GM23248 (cell line): ENCODE data around the gene HARS2. TPM values are rescaled to one million over a fixed set of nuclear protein-coding genes. Genes with fewer than 3 reads are reported as not detected.

ENCODE experiments used
- DNase-seq: peaks from one replicate; pipeline ENCODE4 v3.0.0-alpha.2; 2015
- H2AFZ ChIP-seq: fragments of 200-600 bp; sonication (generic); 2 replicates; pipeline ENCODE4 v1.6.1; 2016; ENCODE audit warnings: antibody characterized with exemption
- H3F3A ChIP-seq: fragments of 200-600 bp; sonication (generic); 2 replicates; pipeline ENCODE4 v1.6.1; 2016; ENCODE audit warnings: mild to moderate bottlenecking, antibody characterized with exemption, mixed run types; ENCODE audit not compliant: insufficient read depth
- H3K27ac ChIP-seq: fragments of 200-600 bp; sonication (generic); 2 replicates; pipeline ENCODE4 v1.5.1; 2016; ENCODE audit warnings: mild to moderate bottlenecking
- H3K27me3 ChIP-seq: fragments of 200-600 bp; sonication (generic); replicated peaks from 2 replicates; pipeline ENCODE4 v1.6.1; 2016; ENCODE audit warnings: mild to moderate bottlenecking; ENCODE audit not compliant: insufficient read depth
- H3K36me3 ChIP-seq: fragments of 200-600 bp; sonication (generic); 2 replicates; pipeline ENCODE4 v1.6.1; 2016; ENCODE audit warnings: low read depth, mild to moderate bottlenecking
- H3K4me1 ChIP-seq: fragments of 200-600 bp; sonication (generic); 2 replicates; pipeline ENCODE4 v1.6.1; 2016; ENCODE audit warnings: mild to moderate bottlenecking; ENCODE audit not compliant: insufficient read depth
- H3K4me2 ChIP-seq: fragments of 200-600 bp; sonication (generic); one replicate; pipeline ENCODE4 v1.6.1; 2016; ENCODE audit warnings: mild to moderate bottlenecking; ENCODE audit not compliant: unreplicated experiment
- H3K4me3 ChIP-seq: fragments of 200-600 bp; sonication (generic); 2 replicates; pipeline ENCODE4 v1.5.1; 2016; ENCODE audit warnings: mild to moderate bottlenecking
- H3K79me2 ChIP-seq: fragments of 200-600 bp; sonication (generic); 2 replicates; pipeline ENCODE4 v1.6.1; 2016; ENCODE audit warnings: mild to moderate bottlenecking; ENCODE audit not compliant: insufficient read depth
- H3K9ac ChIP-seq: fragments of 200-600 bp; sonication (generic); 2 replicates; pipeline ENCODE4 v1.6.1; 2016; ENCODE audit warnings: mild to moderate bottlenecking
- H3K9me2 ChIP-seq: fragments of 200-600 bp; sonication (generic); 2 replicates; pipeline ENCODE4 v1.6.1; 2016; ENCODE audit warnings: mixed run types, mild to moderate bottlenecking, moderate library complexity; ENCODE audit not compliant: insufficient read depth
- H3K9me3 ChIP-seq: fragments of 200-600 bp; sonication (generic); one replicate; pipeline ENCODE4 v1.6.1; 2017; ENCODE audit warnings: low read depth
- H4K20me1 ChIP-seq: fragments of 200-600 bp; sonication (generic); 2 replicates; pipeline ENCODE4 v1.6.0; 2016; ENCODE audit not compliant: insufficient read depth
- EZH2 ChIP-seq: fragments of 200-600 bp; sonication (generic); IDR thresholded peaks from 2 replicates; pipeline ENCODE4 v1.6.1; 2018; ENCODE audit warnings: antibody characterized with exemption, mild to moderate bottlenecking; ENCODE audit not compliant: insufficient read depth, poor library complexity, severe bottlenecking
- EZH2phosphoT487 ChIP-seq: fragments of 200-600 bp; sonication (generic); IDR thresholded peaks from 2 replicates; pipeline ENCODE4 v1.6.1; 2018; ENCODE audit warnings: antibody characterized with exemption, moderate library complexity, mild to moderate bottlenecking, low read depth; ENCODE audit not compliant: insufficient read depth
- WGBS, 2 experiments: methylation state at CpG; one replicate each; pipeline ENCODE4 v1.1.6; 2015 to 2017; ENCODE audit warnings: low lambda C conversion rate in 2 of 2, low coverage in 1 of 2; ENCODE audit errors: missing lambda C conversion rate in 2 of 2; 5-methylcytosine and 5-hydroxymethylcytosine counted together
- in situ Hi-C: fragments of 300-500 bp; cut with MboI; formaldehyde crosslinking; loops from 2 replicates; pipeline ENCODE4 v1.15.0; 2020
- polyA plus RNA-seq: library from polyadenylated mRNA; unstranded; fragments of >200 nt; fragmentation: Nextera tagmentation; extraction: Ambion mirVana; gene quantifications from 2 replicates; pipeline ENCODE4 v1.2.1, GENCODE V29; 2016
- total RNA-seq: library from RNA; depleted of rRNA; stranded (reverse); fragments of >200 nt; shearing (Covaris generic); gene quantifications from 2 replicates; pipeline ENCODE4 v1.2.3, GENCODE V29; 2014

The HARS2 gene
- total and polyA plus RNA-seq, 2 experiments from 2014 or later = 23.3 to 29.7 TPM

GRCh38 chr5:140674629-140675028 is 16.6 kb upstream of the HARS2 start:
- H3K4me2 ChIP-seq = no peak overlapping the region
- no peak overlapping the region for H2AFZ ChIP-seq
- TF ChIP-seq EZH2phosphoT487 = no peak
- TF ChIP-seq EZH2 = no peak
- in situ Hi-C loops = no loop called here
- H3K9ac ChIP-seq = no peak overlapping the region
- no peak for DNase-seq
- peaks cover 10% of the 10 kb centered on the region for H3K36me3 ChIP-seq
- H3K9me3 ChIP-seq = no peaks in the 10 kb centered on the region
- no peaks in the 10 kb centered on the region for H3K9me2 ChIP-seq
- H4K20me1 ChIP-seq = no peaks in the 10 kb centered on the region
- no peak overlapping the region for H3K4me3 ChIP-seq
- peaks cover 25% of the 10 kb centered on the region for H3F3A ChIP-seq
- H3K4me1 ChIP-seq = no peaks in the 10 kb centered on the region
- H3K79me2 ChIP-seq = peaks cover 6% of the 10 kb centered on the region; the same call in 1 of the 2 replicates
- H3K27me3 ChIP-seq = no peaks in the 10 kb centered on the region
- WGBS, 2 experiments = 96 to 98% methylated on average over 4 of the region's 4 CpGs
- H3K27ac ChIP-seq = no peak overlapping the region

GRCh38 chr5:140677947-140678346 is 13.3 kb upstream of the HARS2 start:
- Histone ChIP-seq H3K4me1 (no peaks in the 10 kb centered on the region), H3K27ac (no peak overlapping the region), H3K9ac (no peak overlapping the region), H3K9me2 (no peaks in the 10 kb centered on the region), H4K20me1 (no peaks in the 10 kb centered on the region), H2AFZ (no peak overlapping the region), H3K9me3 (no peaks in the 10 kb centered on the region), H3K27me3 (no peaks in the 10 kb centered on the region), H3K4me2 (no peak overlapping the region), H3K36me3 (peaks cover 20% of the 10 kb centered on the region), H3K4me3 (no peak overlapping the region), H3F3A (peaks cover 16% of the 10 kb centered on the region; the same call in 1 of the 2 replicates), H3K79me2 (no peaks in the 10 kb centered on the region)
- WGBS, 2 experiments = 96 to 98% methylated on average over 3 of the region's 3 CpGs
- DNase-seq = no peak
- no peak for TF ChIP-seq EZH2phosphoT487
- TF ChIP-seq EZH2 = no peak
- in situ Hi-C loops = no loop called here

- in situ Hi-C loops = no loop called here
Measured at GRCh38 chr5:140678993-140679392, 12.3 kb upstream of the HARS2 start.

GRCh38 chr5:140690376-140690932 is 801 bp upstream of the HARS2 start:
- Histone ChIP-seq H3F3A (peaks cover 22% of the 10 kb centered on the region), H3K27me3 (no peaks in the 10 kb centered on the region), H3K4me2 (peak overlapping the region; percentile 93), H3K79me2 (peaks cover 91% of the 10 kb centered on the region), H3K4me1 (peaks cover 11% of the 10 kb centered on the region; the same call in 1 of the 2 replicates), H3K9me3 (no peaks in the 10 kb centered on the region), H3K4me3 (peak overlapping the region; percentile 96), H2AFZ (peak overlapping the region; percentile 92), H3K36me3 (peaks cover 12% of the 10 kb centered on the region), H3K27ac (peak overlapping the region; percentile 80), H4K20me1 (no peaks in the 10 kb centered on the region), H3K9me2 (no peaks in the 10 kb centered on the region), H3K9ac (peak overlapping the region; percentile 95)
- 36% methylated on average over 8 of the region's 8 CpGs for WGBS, 2 experiments
- TF ChIP-seq EZH2phosphoT487 = no peak
- no peak for TF ChIP-seq EZH2
- in situ Hi-C loops = no loop called here
- peak; percentile 60 for DNase-seq

More at GRCh38 chr5:140678993-140679392, 12.3 kb upstream of the HARS2 start:
- no peaks in the 10 kb centered on the region for H3K79me2 ChIP-seq
- H3K4me1 ChIP-seq = no peaks in the 10 kb centered on the region
- no peaks in the 10 kb centered on the region for H3K27me3 ChIP-seq
- H3K4me3 ChIP-seq = no peak overlapping the region
- H3K9me2 ChIP-seq = no peaks in the 10 kb centered on the region
- TF ChIP-seq EZH2phosphoT487 = no peak
- no peak for TF ChIP-seq EZH2
- 95 to 97% methylated on average over 7 of the region's 7 CpGs for WGBS, 2 experiments
- H3K36me3 ChIP-seq = peaks cover 23% of the 10 kb centered on the region
- H4K20me1 ChIP-seq = no peaks in the 10 kb centered on the region
- no peak overlapping the region for H2AFZ ChIP-seq
- no peak overlapping the region for H3K9ac ChIP-seq
- no peaks in the 10 kb centered on the region for H3K9me3 ChIP-seq
- H3K4me2 ChIP-seq = no peak overlapping the region
- no peak overlapping the region for H3K27ac ChIP-seq
- no peak for DNase-seq
- peaks cover 15% of the 10 kb centered on the region; the same call in 1 of the 2 replicates for H3F3A ChIP-seq

GRCh38 chr5:140694276-140694675 is 3.0 kb downstream of the HARS2 start:
- Histone ChIP-seq H2AFZ (no peak overlapping the region), H3K27me3 (no peaks in the 10 kb centered on the region), H3K4me2 (no peak overlapping the region), H3K9me3 (no peaks in the 10 kb centered on the region), H3K4me1 (peaks cover 11% of the 10 kb centered on the region; the same call in 1 of the 2 replicates), H4K20me1 (no peaks in the 10 kb centered on the region), H3K27ac (no peak overlapping the region), H3K9ac (no peak overlapping the region), H3K36me3 (peaks cover 30% of the 10 kb centered on the region), H3K9me2 (no peaks in the 10 kb centered on the region), H3K4me3 (no peak overlapping the region), H3K79me2 (peaks cover 65% of the 10 kb centered on the region), H3F3A (peaks cover 47% of the 10 kb centered on the region)
- in situ Hi-C loops = no loop called here
- DNase-seq = peak; percentile 24
- no peak for TF ChIP-seq EZH2phosphoT487
- TF ChIP-seq EZH2 = no peak
- WGBS, 2 experiments = 70 to 75% methylated on average over 5 of the region's 5 CpGs
